Testis (tissue), 2 donors: Measurements from ENCODE around the gene OPA3.

Experiments
- POLR2A ChIP-seq: fragments of 450-650 bp; IDR thresholded peaks from one replicate; pipeline ENCODE4 v1.6.1; 2017; ENCODE audit warnings: antibody characterized with exemption, mild to moderate bottlenecking, moderate library complexity
- TF ChIP-seq, protein P1 (sequence below), 3 experiments: fragments of 450-650 bp in 2 of 3; fragments of 200-600 bp in 1 of 3; sonication (generic) in 1 of 3; IDR thresholded peaks; one replicate each; pipeline ENCODE4 v1.5.1; 2016 to 2019; ENCODE audit warnings: antibody characterized with exemption in 3 of 3, mild to moderate bottlenecking in 2 of 3, moderate library complexity in 1 of 3

DNA sequence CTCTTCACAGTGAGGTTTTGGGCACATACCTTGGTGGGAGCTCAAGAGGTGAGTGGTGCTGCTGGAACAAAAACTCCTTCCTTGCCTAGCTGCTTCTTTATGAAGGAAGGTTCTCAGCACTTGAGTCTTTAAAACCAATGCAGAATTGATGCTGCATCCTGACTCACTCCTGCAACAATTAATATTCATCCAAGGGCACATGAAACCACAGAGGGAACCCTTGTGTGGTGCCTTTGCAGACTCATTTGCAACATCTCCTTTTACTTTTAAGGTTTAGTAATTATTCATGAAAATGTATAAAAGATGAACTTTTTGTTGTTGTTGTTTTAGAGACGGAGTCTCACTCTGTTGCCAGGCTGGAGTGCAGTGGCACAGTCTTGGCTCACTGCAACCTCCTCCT, 30.1 kb downstream of the OPA3 start:
- TF ChIP-seq, protein P1, sequence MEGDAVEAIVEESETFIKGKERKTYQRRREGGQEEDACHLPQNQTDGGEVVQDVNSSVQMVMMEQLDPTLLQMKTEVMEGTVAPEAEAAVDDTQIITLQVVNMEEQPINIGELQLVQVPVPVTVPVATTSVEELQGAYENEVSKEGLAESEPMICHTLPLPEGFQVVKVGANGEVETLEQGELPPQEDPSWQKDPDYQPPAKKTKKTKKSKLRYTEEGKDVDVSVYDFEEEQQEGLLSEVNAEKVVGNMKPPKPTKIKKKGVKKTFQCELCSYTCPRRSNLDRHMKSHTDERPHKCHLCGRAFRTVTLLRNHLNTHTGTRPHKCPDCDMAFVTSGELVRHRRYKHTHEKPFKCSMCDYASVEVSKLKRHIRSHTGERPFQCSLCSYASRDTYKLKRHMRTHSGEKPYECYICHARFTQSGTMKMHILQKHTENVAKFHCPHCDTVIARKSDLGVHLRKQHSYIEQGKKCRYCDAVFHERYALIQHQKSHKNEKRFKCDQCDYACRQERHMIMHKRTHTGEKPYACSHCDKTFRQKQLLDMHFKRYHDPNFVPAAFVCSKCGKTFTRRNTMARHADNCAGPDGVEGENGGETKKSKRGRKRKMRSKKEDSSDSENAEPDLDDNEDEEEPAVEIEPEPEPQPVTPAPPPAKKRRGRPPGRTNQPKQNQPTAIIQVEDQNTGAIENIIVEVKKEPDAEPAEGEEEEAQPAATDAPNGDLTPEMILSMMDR (IDR thresholded peaks at IDR 0.05): no peak
- no peak for TF ChIP-seq POLR2A
